Activated T-helper 17 cell treated with anti-CD3 and anti-CD28 coated beads, Interleukin-2, amount 50 U/mL, for 72 hours (primary cell): ENCODE measurements around the gene PPFIA1. TPM values are rescaled to one million over a fixed set of nuclear protein-coding genes. Genes with fewer than 3 reads are reported as not detected.

Experiments used
- ATAC-seq: fragments of 150-1000 bp; cut with Tn5 transposase; replicated peaks from 2 replicates; pipeline ENCODE4 v1.10.0; 2021; ENCODE audit warnings: mild to moderate bottlenecking, moderate library complexity
- H3K27ac Mint-ChIP-seq: one replicate; pipeline ENCODE4 v1.8.0; 2022; ENCODE audit warnings: mixed read lengths
- H3K27me3 Mint-ChIP-seq: one replicate; pipeline ENCODE4 v1.8.0; 2022; ENCODE audit warnings: mixed read lengths
- H3K36me3 Mint-ChIP-seq: one replicate; pipeline ENCODE4 v1.8.0; 2022; ENCODE audit warnings: low read depth, mild to moderate bottlenecking, mixed read lengths
- H3K4me1 Mint-ChIP-seq: one replicate; pipeline ENCODE4 v1.8.0; 2022; ENCODE audit warnings: mixed read lengths
- H3K4me3 Mint-ChIP-seq: one replicate; pipeline ENCODE4 v1.8.0; 2022; ENCODE audit warnings: mild to moderate bottlenecking, mixed read lengths
- H3K9me3 Mint-ChIP-seq: one replicate; pipeline ENCODE4 v1.8.0; 2022; ENCODE audit warnings: mixed read lengths
- total RNA-seq, 2 donors: library from RNA; stranded (reverse); gene quantifications; one replicate each; pipeline ENCODE4 v1.2.3, GENCODE V29; 2022

Gene PPFIA1
- 10 to 100 TPM; 34.0 to 44.5 TPM for total RNA-seq

- H3K27me3 Mint-ChIP-seq = peaks cover 7% of the 10 kb centered on the region
Measured at GRCh38 chr11:70270104-70270876, at the start of gene PPFIA1. TSS of gene PPFIA1 (plus strand) at chr11:70270690. CDS start at chr11:70272173, 1,483 bp downstream.

GRCh38 chr11:70220920-70221319 is 49.6 kb upstream of the PPFIA1 start:
- no peaks in the 10 kb centered on the region for H3K36me3 Mint-ChIP-seq
- H3K4me1 Mint-ChIP-seq = no peaks in the 10 kb centered on the region
- ATAC-seq = no peak
- H3K4me3 Mint-ChIP-seq = no peak overlapping the region
- H3K27me3 Mint-ChIP-seq = peaks cover 19% of the 10 kb centered on the region
- H3K9me3 Mint-ChIP-seq = no peaks in the 10 kb centered on the region
- no peak overlapping the region for H3K27ac Mint-ChIP-seq

More at GRCh38 chr11:70270104-70270876, at the start of gene PPFIA1:
- Mint-ChIP-seq H3K9me3 (no peaks in the 10 kb centered on the region), H3K27ac (peak within 1 kb of the TSS; percentile 85), H3K4me3 (peak within 1 kb of the TSS; percentile 94), H3K4me1 (peaks cover 14% of the 10 kb centered on the region), H3K36me3 (peaks cover 36% of the 10 kb centered on the region)
- ATAC-seq = peak; percentile 94

GRCh38 chr11:70225681-70226177 is 44.8 kb upstream of the PPFIA1 start:
- H3K4me1 Mint-ChIP-seq = no peaks in the 10 kb centered on the region
- H3K9me3 Mint-ChIP-seq = no peaks in the 10 kb centered on the region
- no peaks in the 10 kb centered on the region for H3K36me3 Mint-ChIP-seq
- no peak for ATAC-seq
- H3K27ac Mint-ChIP-seq = no peak overlapping the region
- H3K27me3 Mint-ChIP-seq = no peaks in the 10 kb centered on the region
- no peak overlapping the region for H3K4me3 Mint-ChIP-seq

GRCh38 chr11:70226183-70226582 is 44.3 kb upstream of the PPFIA1 start:
- Mint-ChIP-seq H3K27me3 (no peaks in the 10 kb centered on the region), H3K27ac (no peak overlapping the region), H3K9me3 (no peaks in the 10 kb centered on the region), H3K4me3 (no peak overlapping the region), H3K36me3 (no peaks in the 10 kb centered on the region), H3K4me1 (no peaks in the 10 kb centered on the region)
- no peak for ATAC-seq

- Mint-ChIP-seq H3K4me1 (no peaks in the 10 kb centered on the region), H3K4me3 (no peak overlapping the region), H3K36me3 (no peaks in the 10 kb centered on the region), H3K27me3 (no peaks in the 10 kb centered on the region), H3K27ac (no peak overlapping the region), H3K9me3 (no peaks in the 10 kb centered on the region)
- no peak for ATAC-seq
Measured at GRCh38 chr11:70226967-70227366, 43.5 kb upstream of the PPFIA1 start.

- H3K27me3 Mint-ChIP-seq = no peaks in the 10 kb centered on the region
- H3K4me3 Mint-ChIP-seq = no peak overlapping the region
- H3K4me1 Mint-ChIP-seq = no peaks in the 10 kb centered on the region
- no peak for ATAC-seq
- no peaks in the 10 kb centered on the region for H3K36me3 Mint-ChIP-seq
- H3K27ac Mint-ChIP-seq = no peak overlapping the region
- no peaks in the 10 kb centered on the region for H3K9me3 Mint-ChIP-seq
Measured at GRCh38 chr11:70229737-70230136, 40.8 kb upstream of the PPFIA1 start.

- H3K9me3 Mint-ChIP-seq = no peaks in the 10 kb centered on the region
- no peaks in the 10 kb centered on the region for H3K36me3 Mint-ChIP-seq
- no peak overlapping the region for H3K4me3 Mint-ChIP-seq
- H3K4me1 Mint-ChIP-seq = no peaks in the 10 kb centered on the region
- no peak for ATAC-seq
- H3K27me3 Mint-ChIP-seq = no peaks in the 10 kb centered on the region
- no peak overlapping the region for H3K27ac Mint-ChIP-seq
Measured at GRCh38 chr11:70230151-70230839, 40.2 kb upstream of the PPFIA1 start.

GRCh38 chr11:70230840-70231710 is 39.4 kb upstream of the PPFIA1 start:
- Mint-ChIP-seq H3K9me3 (no peaks in the 10 kb centered on the region), H3K27ac (no peak overlapping the region), H3K27me3 (peaks cover 4% of the 10 kb centered on the region), H3K4me1 (no peaks in the 10 kb centered on the region), H3K4me3 (no peak overlapping the region), H3K36me3 (no peaks in the 10 kb centered on the region)
- ATAC-seq = no peak

- Mint-ChIP-seq H3K36me3 (no peaks in the 10 kb centered on the region), H3K27me3 (peaks cover 4% of the 10 kb centered on the region), H3K9me3 (no peaks in the 10 kb centered on the region), H3K27ac (no peak overlapping the region), H3K4me3 (no peak overlapping the region), H3K4me1 (no peaks in the 10 kb centered on the region)
- ATAC-seq = no peak
Measured at GRCh38 chr11:70233034-70233433, 37.5 kb upstream of the PPFIA1 start.

GRCh38 chr11:70233511-70233934 is 37.0 kb upstream of the PPFIA1 start:
- Mint-ChIP-seq H3K4me1 (no peaks in the 10 kb centered on the region), H3K9me3 (no peaks in the 10 kb centered on the region)
- ATAC-seq = peak; percentile 94

GRCh38 chr11:70233962-70234361 is 36.5 kb upstream of the PPFIA1 start:
- peaks cover 4% of the 10 kb centered on the region for H3K27me3 Mint-ChIP-seq
- no peaks in the 10 kb centered on the region for H3K9me3 Mint-ChIP-seq
- no peak for ATAC-seq
- no peaks in the 10 kb centered on the region for H3K36me3 Mint-ChIP-seq
- no peak overlapping the region for H3K27ac Mint-ChIP-seq
- H3K4me3 Mint-ChIP-seq = no peak overlapping the region
- H3K4me1 Mint-ChIP-seq = no peaks in the 10 kb centered on the region

More at GRCh38 chr11:70233511-70233934, 37.0 kb upstream of the PPFIA1 start:
- no peaks in the 10 kb centered on the region for H3K36me3 Mint-ChIP-seq
- no peak overlapping the region for H3K27ac Mint-ChIP-seq
- peaks cover 4% of the 10 kb centered on the region for H3K27me3 Mint-ChIP-seq
- H3K4me3 Mint-ChIP-seq = no peak overlapping the region

- no peaks in the 10 kb centered on the region for H3K4me1 Mint-ChIP-seq
- H3K27ac Mint-ChIP-seq = no peak overlapping the region
- no peak overlapping the region for H3K4me3 Mint-ChIP-seq
- H3K36me3 Mint-ChIP-seq = no peaks in the 10 kb centered on the region
- H3K27me3 Mint-ChIP-seq = peaks cover 13% of the 10 kb centered on the region
- H3K9me3 Mint-ChIP-seq = no peaks in the 10 kb centered on the region
- ATAC-seq = no peak
Measured at GRCh38 chr11:70240337-70240736, 30.2 kb upstream of the PPFIA1 start.

- H3K4me1 Mint-ChIP-seq = no peaks in the 10 kb centered on the region
- no peak overlapping the region for H3K27ac Mint-ChIP-seq
- no peaks in the 10 kb centered on the region for H3K9me3 Mint-ChIP-seq
- no peak overlapping the region for H3K4me3 Mint-ChIP-seq
- H3K27me3 Mint-ChIP-seq = peaks cover 9% of the 10 kb centered on the region
- H3K36me3 Mint-ChIP-seq = no peaks in the 10 kb centered on the region
- ATAC-seq = no peak
Measured at GRCh38 chr11:70241709-70242108, 28.8 kb upstream of the PPFIA1 start.

- H3K4me3 Mint-ChIP-seq = no peak overlapping the region
- no peaks in the 10 kb centered on the region for H3K9me3 Mint-ChIP-seq
- no peaks in the 10 kb centered on the region for H3K36me3 Mint-ChIP-seq
- H3K27ac Mint-ChIP-seq = peak overlapping the region; percentile 44
- peaks cover 9% of the 10 kb centered on the region for H3K4me1 Mint-ChIP-seq
- peaks cover 9% of the 10 kb centered on the region for H3K27me3 Mint-ChIP-seq
- ATAC-seq = no peak
Measured at GRCh38 chr11:70242885-70243284, 27.6 kb upstream of the PPFIA1 start.
